ENCODE data around the gene ARHGEF10L.

Gene ARHGEF10L

GRCh38 chr1:17546946-17547670, 7.6 kb downstream of the ARHGEF10L start:
- no peak for DNase-seq (ENCODE audit: low read depth)

- no peak for DNase-seq (ENCODE audit: low read depth)
Observed at GRCh38 chr1:17549384-17549783, 9.9 kb downstream of the ARHGEF10L start.

GRCh38 chr1:17550729-17551584, 11.5 kb downstream of the ARHGEF10L start:
- no peak for DNase-seq (ENCODE audit: low read depth)

GRCh38 chr1:17551755-17552234, 12.3 kb downstream of the ARHGEF10L start:
- no peak for DNase-seq (ENCODE audit: low read depth)

GRCh38 chr1:17553975-17554700, 14.6 kb downstream of the ARHGEF10L start:
- no peak for DNase-seq (ENCODE audit: low read depth)

GRCh38 chr1:17554954-17555353, 15.5 kb downstream of the ARHGEF10L start:
- DNase-seq (ENCODE audit: low read depth), result no peak

- no peak for DNase-seq (ENCODE audit: low read depth)
Observed at GRCh38 chr1:17557986-17558385, 18.5 kb downstream of the ARHGEF10L start.

DNA sequence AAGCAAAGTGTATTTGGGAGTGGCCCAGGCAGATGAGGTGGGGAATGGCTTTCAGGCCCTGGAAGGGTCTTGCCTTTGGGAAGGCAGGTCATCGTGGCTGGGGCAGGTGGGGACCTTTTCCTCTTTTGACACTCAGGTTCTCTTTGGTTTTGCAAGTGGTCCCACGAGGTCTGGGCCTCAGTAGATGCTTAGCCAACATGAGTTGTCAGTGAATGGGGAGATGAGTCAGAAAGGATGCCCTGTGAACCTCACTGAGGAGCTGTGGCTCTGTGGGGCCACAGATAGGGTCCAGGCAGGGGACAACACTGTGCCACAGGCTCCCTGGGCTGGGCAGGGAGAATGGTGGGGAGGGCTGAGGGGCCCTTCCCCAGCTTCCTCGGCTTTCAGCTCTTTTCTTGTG, 19.0 kb downstream of the ARHGEF10L start:
- DNase-seq (ENCODE audit: low read depth), result no peak

DNA sequence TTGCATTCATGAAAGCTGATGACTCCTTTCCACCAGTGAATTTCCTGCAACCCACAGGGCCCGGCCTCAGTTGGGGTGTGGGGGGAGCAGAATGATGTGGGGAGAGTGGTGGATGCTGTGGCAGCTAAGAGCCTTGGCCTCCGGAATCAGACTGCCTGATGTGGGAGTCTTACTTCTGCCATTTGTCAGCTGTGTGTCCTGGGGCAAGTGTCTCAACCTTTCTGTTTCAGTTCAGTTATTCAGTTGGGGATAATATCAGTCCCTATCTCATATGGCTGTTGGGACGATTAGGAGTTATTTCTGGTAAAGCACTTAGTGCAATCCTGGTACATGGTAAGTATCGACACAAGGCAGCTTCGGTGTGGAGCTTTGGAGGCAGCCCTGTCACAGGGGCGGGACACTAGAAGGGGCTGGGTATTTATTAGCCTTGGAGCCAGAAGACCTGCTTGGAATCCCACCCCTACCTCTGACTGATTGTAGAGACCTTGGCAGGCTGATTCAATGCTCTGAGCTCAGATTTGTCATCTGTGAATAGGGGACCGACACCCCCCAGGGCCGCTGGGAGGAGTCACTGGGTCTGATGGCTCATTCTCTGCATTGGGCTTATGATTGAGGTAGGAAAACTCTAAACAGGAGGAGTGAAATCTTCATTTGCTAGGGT, 19.6 kb downstream of the ARHGEF10L start:
- no peak for DNase-seq (ENCODE audit: low read depth)

DNA sequence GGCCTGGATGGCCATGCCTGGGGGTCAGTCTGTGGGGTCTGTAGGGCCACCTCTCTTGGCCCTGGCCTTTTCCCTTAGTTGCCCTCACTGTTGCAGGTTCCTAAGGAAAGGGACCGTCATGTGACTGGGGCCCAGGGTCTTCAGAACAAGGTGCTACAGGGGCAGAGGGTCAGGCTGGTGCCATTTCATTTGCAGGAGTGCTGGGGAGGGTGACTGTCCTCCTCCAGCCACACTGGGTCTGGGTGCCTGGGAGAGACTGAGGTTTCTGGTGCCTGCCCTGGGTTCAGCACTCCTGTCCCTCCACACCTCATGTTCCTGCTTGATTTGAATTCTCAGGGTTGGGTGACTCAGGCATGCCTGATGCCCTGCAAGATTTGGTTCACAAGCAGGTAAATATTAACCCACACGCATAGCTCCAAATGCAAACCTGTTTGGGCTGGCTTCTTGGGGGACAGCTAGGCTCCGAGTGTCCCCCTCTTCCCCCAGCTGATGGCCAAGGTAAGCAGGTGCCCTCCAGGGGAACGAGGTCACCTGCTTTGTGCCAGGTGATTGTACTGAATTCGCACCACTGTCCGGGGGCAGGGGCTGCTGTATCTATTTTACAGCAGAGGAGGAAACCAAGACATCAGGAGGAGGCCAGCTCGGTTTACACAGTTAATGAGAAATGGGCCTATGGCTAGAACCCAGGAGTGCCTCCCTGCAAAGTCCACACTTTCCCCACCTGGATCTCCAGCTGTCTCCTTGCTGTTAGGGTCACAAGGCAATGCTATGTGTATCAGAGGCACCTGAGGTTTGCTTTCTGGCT, 20.3 kb downstream of the ARHGEF10L start:
- DNase-seq (ENCODE audit: low read depth), result no peak

DNA sequence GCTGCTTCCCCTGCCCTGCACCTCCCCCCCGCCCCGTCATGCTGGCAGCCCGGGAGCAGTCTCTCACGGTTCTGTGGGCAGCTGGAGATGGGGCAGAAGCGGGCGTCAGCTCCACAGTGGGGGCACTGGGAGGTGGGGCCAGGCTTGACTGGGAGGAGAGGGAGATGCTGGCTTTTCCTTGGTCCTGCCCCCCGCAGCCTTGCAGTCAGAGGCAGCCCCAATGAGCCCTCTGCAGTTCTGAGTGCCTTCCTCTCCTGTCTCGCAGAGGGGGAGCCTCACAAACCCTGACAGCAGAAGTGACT, 21.7 kb downstream of the ARHGEF10L start:
- no peak for DNase-seq (ENCODE audit: low read depth)

- no peak for DNase-seq (ENCODE audit: low read depth)
Observed at GRCh38 chr1:17561561-17561985, 22.1 kb downstream of the ARHGEF10L start.

DNA sequence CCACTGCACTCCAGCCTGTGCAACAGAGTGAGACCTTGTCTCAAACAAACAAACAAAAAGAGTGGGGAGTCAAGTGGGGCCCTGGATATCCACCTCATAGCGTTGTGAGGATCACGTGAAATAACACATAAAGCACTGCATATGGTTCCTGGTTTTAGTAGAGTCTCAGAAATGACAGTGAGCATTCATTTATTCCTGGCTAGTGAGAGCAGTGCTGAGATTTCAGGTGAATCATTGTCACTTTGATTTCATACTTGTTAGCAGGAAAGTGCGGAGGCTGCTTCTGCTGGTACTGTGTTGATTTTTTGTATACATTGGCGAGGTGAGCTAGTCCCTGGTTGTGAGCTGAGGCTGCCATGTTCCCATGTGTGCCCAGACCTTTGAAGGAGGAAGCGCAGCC, 22.9 kb downstream of the ARHGEF10L start:
- no peak for DNase-seq (ENCODE audit: low read depth)

- DNase-seq (ENCODE audit: low read depth), result no peak
Observed at GRCh38 chr1:17563494-17564281, 24.2 kb downstream of the ARHGEF10L start.

DNA sequence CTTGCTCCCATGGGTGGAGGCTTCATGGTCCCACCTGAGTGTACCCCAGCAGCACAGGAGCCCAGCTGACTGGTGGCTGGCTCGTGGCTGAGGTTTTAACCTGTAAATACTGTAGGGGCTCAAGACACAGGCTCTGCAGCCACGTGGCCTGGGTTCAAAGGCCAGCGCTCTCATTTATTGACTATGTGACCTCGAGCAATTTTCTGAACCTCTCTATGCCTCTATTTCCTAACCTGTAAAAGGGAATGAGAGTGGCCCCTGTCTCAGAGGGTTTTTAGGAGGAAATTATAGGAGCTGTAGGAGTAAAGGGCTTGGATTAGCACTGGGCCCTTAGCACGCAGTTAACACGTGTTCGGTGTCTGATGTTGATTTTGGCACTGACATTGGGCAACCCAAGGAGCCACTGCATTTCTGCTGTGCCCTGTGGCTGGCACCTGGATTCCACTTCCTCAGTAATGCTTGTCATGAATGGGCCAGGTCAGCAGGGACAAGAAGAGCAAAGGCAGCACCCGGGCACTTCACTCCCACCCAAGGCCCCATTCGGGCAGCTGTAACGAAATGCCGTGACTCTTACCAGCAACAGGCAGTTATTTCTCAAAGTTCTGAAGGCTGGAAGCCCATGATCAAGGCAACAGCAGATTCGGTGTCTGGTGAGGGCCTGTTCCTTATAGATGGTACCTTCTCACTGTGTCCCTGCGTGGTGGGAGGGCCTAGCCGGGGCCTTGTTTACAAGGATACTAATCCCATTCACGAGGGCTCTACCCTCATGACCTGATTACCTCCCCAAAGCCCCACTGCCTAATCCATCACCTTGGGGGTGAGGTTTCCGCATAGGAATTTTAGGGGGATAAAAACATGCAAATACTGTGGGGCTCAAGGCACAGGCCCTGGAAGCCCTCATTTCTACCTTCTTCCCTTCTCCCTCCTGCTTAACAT, 25.2 kb downstream of the ARHGEF10L start:
- no peak for DNase-seq (ENCODE audit: low read depth)

GRCh38 chr1:17565461-17566252, 26.2 kb downstream of the ARHGEF10L start:
- no peak for DNase-seq (ENCODE audit: low read depth)

GRCh38 chr1:17566417-17566816, 26.9 kb downstream of the ARHGEF10L start:
- no peak for DNase-seq (ENCODE audit: low read depth)

DNA sequence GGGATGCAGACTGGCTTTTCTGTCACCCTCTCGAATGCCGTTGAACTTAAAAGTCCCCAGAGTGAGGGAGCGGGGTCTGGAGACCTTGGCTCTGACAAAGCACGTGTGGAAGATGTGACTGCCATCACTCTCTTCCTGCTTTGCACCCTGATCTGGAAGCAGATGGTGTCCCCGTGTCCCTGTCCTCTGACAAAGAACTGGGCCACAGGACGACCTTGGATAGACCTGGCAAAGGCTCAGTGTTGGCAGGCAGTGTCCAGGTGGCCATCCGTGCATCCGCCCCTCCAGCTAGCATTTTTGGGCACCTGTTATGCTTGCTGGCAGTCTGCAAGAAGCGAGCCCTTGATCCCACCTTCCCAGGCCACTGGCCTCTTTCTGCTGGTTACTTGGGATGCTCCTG, 27.4 kb downstream of the ARHGEF10L start:
- no peak for DNase-seq (ENCODE audit: low read depth)

GRCh38 chr1:17567582-17567981, 28.1 kb downstream of the ARHGEF10L start:
- DNase-seq (ENCODE audit: low read depth), result no peak

All from activated T-cell treated with anti-CD3 and anti-CD28 coated beads for 24 hours (primary cell).